SJCRH30 (cell line): ENCODE measurements around the gene TBC1D24. TPM values are rescaled to one million over a fixed set of nuclear protein-coding genes. Genes with fewer than 3 reads are reported as not detected.
"Not testable (repeated sequence)": the region's sequence is repeated elsewhere in the genome, so short reads cannot be mapped to it uniquely, and the experiment has no call there.

Source experiments
- DNase-seq, 2 experiments: peaks; one replicate each; pipeline ENCODE4 v3.0.0-alpha.2; 2015 to 2020
- H3K27ac ChIP-seq: fragments of 250-450 bp; sonication (Bioruptor Pico); 2 replicates; pipeline ENCODE4 v1.5.1; 2020; ENCODE audit warnings: mild to moderate bottlenecking, moderate library complexity
- H3K27me3 ChIP-seq: fragments of 250-450 bp; sonication (Bioruptor Pico); 2 replicates; pipeline ENCODE4 v1.5.1; 2020; ENCODE audit warnings: mild to moderate bottlenecking, moderate library complexity
- H3K36me3 ChIP-seq: fragments of 250-450 bp; sonication (Bioruptor Pico); 2 replicates; pipeline ENCODE4 v1.5.1; 2020; ENCODE audit warnings: mild to moderate bottlenecking, moderate library complexity
- H3K4me1 ChIP-seq: fragments of 250-450 bp; sonication (Bioruptor Pico); 2 replicates; pipeline ENCODE4 v1.5.1; 2020; ENCODE audit warnings: mild to moderate bottlenecking, moderate library complexity
- H3K4me3 ChIP-seq: fragments of 250-450 bp; sonication (Bioruptor Pico); 2 replicates; pipeline ENCODE4 v1.5.1; 2020; ENCODE audit warnings: mild to moderate bottlenecking, moderate library complexity
- H3K9me3 ChIP-seq: fragments of 250-450 bp; sonication (Bioruptor Pico); replicated peaks from 2 replicates; pipeline ENCODE4 v1.5.1; 2020; ENCODE audit warnings: mild to moderate bottlenecking, moderate library complexity
- total RNA-seq: library from RNA; depleted of rRNA; stranded (reverse); fragments of >200 nt; shearing (Covaris generic); gene quantifications from 2 replicates; pipeline ENCODE4 v1.2.3, GENCODE V29; 2014

Gene TBC1D24
- total RNA-seq, 1 experiment from 2014 or later: 21.8 TPM

DNA sequence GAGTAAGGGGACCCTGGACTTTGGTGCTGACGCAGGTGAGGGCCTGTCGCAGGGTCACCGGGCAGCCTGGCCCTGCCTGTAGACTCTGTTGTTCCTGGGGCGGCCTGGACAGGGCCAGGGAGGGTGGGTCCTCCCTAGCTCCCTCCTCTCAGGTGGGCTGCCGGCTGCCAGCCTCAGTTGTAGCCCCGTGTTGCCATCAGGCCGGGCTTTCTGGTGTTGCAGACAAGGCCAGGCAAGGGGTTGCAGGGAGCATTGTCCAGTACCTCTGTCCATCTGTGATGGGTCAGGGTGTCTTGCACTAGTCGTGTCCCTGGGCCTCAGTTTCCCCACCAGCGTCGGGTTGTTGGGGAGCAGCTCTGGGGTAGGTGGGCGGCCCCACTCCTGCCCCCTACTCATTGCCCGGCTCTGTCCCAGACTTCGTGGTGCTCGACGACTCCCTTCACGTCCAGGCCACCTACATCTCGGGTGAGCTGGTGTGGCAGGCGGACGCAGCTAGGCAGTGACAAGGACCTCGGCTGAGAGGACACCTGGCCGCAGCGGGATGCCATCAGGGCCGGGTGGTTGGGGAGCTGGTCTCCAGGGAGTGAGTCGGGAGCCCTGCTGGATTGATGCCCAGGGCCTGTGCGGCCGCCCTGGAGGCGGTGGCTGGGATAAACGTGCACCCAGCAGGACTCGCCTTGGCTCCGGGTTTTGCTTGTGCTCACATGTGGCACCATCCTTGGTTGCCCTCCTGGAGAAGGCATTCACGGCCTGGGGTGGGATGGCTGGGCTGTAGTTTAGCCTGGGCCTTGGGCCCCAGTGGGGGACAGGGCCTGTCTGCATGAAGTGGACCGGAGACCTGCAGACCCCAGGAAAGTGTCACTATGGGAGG is 54.4 kb downstream of the TBC1D24 start:
- H3K4me1 ChIP-seq: peaks cover 4% of the 10 kb centered on the region; the same call in 1 of the 2 replicates
- H3K27me3 ChIP-seq: no peaks in the 10 kb centered on the region
- no peak overlapping the region for H3K27ac ChIP-seq
- DNase-seq: no peak
- no peaks in the 10 kb centered on the region for H3K9me3 ChIP-seq
- H3K36me3 ChIP-seq: no peaks in the 10 kb centered on the region
- H3K4me3 ChIP-seq: no peak overlapping the region

DNA sequence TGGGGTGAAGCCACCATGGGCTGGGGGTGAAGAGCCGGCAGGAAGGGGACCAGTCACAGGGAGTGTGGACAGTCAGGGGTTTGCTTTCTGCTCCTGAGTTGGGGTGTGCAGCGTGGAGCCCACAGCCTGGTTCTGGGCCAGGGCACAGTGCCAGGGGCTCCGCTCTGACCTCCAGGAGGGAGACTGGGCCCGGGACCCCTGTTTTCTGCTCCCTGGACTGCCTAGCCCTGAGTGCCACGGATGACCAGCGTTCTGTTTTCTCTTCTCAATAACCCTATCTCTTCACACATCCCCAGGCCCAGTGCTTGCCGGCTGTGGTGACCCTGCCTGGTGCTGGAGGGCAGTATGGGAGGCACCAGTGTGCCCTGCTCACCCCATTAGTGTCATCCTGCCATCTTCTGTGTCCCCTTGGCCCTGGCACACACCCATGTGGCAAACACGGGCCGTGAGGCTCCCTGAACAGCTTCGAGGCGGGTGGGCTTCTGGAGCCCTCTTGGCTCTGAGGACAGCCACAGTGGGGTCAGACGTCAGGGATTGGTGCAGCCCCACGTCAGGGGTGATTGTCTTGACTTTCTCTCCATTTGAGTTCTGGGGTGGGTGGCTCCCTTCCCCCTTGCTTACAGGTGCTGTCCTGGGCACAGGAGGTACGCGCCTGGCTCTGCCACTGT is 55.2 kb downstream of the TBC1D24 start:
- no peak overlapping the region for H3K27ac ChIP-seq
- no peaks in the 10 kb centered on the region for H3K27me3 ChIP-seq
- peaks cover 4% of the 10 kb centered on the region; the same call in 1 of the 2 replicates for H3K4me1 ChIP-seq
- no peak for DNase-seq
- H3K9me3 ChIP-seq: no peaks in the 10 kb centered on the region
- H3K4me3 ChIP-seq: no peak overlapping the region
- no peaks in the 10 kb centered on the region for H3K36me3 ChIP-seq

DNA sequence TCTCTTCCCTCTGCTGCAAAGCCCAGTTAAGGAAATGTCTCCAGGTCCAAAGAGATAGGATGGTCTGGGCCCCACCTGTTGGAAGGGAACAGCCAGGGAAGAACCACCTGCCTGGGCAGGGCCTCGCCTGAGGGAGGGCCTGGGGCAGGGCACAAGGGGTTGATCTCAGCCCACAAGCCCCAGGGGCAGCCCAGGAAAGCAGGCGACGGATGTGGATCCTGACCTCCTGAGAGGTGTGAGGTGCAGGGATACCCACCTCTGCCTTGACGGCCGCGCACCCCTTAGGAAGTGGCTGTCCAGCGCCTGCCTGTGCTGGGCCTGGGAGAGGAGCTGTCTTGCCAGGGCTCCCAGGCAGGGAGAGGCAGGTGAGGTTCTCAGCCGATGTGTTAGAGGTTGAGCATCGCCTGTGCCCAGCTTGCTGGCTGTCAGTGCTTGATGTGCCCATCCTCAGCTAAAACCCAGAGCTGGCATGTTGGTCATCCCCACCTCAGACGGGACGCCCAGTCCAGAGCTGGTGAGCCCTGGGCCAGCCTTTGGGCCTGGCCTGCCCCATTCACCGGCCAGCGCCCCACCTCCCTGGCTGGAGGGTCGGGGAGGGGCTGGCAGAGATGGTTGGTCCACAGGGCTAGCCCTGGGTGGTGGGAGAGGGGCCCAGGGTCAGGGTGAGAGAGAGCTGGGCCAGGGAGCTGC is 55.8 kb downstream of the TBC1D24 start:
- no peaks in the 10 kb centered on the region for H3K27me3 ChIP-seq
- H3K4me1 ChIP-seq: peaks cover 10% of the 10 kb centered on the region; the same call in 1 of the 2 replicates
- H3K36me3 ChIP-seq: no peaks in the 10 kb centered on the region
- no peak overlapping the region for H3K27ac ChIP-seq
- no peak overlapping the region for H3K4me3 ChIP-seq
- no peaks in the 10 kb centered on the region for H3K9me3 ChIP-seq
- DNase-seq: no peak

DNA sequence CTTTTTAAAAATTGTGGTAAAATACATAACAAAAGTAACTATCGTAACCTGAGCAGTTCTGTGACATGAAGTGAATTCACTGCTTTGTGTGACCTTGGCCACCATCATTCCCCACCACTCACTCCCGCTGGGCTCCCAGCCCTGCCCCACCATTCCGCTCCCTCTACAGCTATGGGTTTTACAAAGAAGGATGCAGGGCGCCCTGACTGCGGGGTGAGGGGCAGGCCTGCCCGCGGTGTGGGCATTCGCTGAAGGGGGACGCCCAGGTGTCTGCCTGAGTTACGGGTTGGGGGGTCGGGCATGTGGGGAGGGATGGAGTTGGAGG is 56.4 kb downstream of the TBC1D24 start, which contains the start of gene CEMP1:
CEMP1 (minus strand) TSS at position 38 of the 325 bp plus-strand sequence. CDS start 335 bp downstream, outside the sequence.
- DNase-seq: no peak
- Histone ChIP-seq H3K27me3 (no peaks in the 10 kb centered on the region), H3K4me3 (peak within 1 kb of the TSS; percentile 61), H3K36me3 (no peaks in the 10 kb centered on the region), H3K27ac (no peak within 1 kb of the TSS; the same call in 1 of the 2 replicates), H3K9me3 (no peaks in the 10 kb centered on the region), H3K4me1 (peaks cover 10% of the 10 kb centered on the region; the same call in 1 of the 2 replicates)

DNA sequence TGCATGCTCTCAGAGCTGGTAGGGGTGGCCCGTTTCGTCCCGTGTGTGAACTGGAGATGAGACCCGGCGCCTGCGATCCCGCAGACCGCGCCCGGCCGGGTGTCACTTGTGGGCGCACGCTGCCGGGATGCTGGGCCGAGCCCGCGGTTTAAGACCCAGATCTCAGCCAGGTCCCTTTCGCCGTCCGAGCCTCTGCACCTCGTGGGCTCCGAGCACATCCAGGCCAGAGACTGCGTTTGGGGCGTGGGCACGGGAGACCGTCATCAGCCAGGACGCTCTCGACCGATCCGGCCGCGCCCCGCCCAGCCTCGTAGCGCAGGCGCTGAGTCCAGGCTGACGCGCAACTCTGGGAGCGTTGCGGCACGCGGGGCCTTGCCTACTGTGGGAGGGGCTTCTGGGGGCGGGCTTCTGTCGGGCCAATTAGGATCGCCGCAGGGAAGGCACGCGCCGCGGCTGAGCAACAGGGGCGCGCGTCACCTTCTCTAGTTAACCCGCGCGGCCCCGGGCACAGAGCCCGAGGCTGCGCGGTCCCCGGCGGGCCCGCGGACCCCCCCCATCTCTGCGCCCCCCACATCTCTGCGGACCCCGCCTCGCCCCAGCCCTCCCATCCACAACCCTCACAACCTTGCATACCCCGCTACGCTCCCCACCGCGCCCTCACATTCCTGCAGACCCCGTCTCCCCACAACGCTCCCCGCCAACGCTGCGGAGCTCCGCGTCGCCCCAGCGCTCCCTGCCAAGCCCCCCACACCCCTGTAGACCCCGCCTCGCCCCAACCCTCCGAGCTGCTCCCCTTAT is 57.0 kb downstream of the TBC1D24 start:
- Histone ChIP-seq H3K27ac (no peak overlapping the region; the same call in 1 of the 2 replicates), H3K4me1 (peaks cover 10% of the 10 kb centered on the region; the same call in 1 of the 2 replicates), H3K9me3 (no peaks in the 10 kb centered on the region), H3K4me3 (peak overlapping the region; percentile 61), H3K27me3 (no peaks in the 10 kb centered on the region), H3K36me3 (no peaks in the 10 kb centered on the region)
- peak; percentile 95 to 96 for DNase-seq

DNA sequence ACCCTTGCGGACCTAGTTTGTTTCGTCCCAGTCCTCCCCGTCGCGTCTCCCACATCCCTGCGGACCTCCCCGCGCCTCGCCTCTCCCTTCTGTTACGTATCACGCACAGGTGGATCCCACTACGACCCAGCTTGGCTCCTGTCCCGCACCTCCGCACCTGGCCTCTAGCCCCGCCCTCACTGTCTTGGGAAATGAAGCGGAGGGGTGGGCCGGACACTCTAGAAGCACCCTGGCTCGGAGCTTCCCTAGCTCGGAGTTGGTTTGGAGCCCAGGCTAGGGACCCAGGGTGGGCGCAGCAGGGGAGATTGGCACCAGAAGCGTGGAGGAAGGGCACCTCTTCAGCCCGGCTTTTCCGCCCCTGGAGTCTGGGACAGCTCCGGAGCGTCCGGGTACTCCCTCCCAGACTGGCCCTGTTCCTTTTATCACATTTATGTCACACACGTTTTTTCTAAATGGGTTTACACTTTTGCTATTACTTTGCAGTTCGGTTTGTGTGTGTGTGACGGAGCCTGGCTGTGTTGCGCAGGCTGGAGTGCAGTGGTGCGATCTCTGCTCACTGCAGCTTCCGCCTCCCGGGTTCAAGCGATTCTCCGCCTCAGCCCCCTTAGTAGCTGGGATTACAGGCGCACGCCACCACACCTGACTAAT is 57.7 kb downstream of the TBC1D24 start:
- Histone ChIP-seq H3K36me3 (no peaks in the 10 kb centered on the region), H3K4me1 (peaks cover 10% of the 10 kb centered on the region; the same call in 1 of the 2 replicates), H3K4me3 (peak overlapping the region; percentile 61), H3K9me3 (no peaks in the 10 kb centered on the region), H3K27me3 (no peaks in the 10 kb centered on the region), H3K27ac (no peak overlapping the region)
- DNase-seq: peak in 1 of 2 experiments; percentile 44

DNA sequence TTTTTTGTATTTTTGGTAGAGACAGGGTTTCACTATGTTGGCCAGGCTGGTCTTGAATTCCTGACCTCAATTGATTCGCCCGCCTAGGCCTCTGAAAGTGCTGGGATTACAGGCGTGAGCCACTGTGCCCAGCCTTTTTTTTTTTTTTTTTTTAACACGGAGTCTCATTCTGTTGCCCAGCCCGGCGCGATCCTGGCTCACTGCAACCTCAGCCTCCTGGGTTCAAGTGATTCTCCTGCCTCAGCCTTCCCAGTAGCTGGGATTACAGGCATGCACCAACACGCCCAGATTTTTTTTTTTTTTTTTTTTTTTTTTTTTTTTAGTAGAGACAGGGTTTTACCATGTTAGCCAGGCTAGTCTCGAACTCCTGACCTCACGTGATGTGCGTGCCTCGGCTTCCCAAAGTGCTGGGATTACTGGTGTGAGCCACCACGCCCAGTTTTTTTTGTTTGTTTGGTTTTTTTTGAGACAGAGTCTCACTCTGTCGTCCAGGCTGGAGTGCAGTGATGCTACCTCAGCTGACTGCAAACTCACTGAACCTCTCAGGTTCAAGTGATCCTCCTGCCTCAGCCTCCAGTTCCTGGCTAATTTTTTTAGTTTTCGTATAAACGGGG is 58.3 kb downstream of the TBC1D24 start:
- not testable (repeated sequence) for DNase-seq, H3K27ac ChIP-seq, H3K9me3 ChIP-seq, H3K27me3 ChIP-seq, H3K36me3 ChIP-seq
- H3K4me1 ChIP-seq: peaks cover 10% of the 10 kb centered on the region; the same call in 1 of the 2 replicates
- peak overlapping the region; percentile 61 for H3K4me3 ChIP-seq

DNA sequence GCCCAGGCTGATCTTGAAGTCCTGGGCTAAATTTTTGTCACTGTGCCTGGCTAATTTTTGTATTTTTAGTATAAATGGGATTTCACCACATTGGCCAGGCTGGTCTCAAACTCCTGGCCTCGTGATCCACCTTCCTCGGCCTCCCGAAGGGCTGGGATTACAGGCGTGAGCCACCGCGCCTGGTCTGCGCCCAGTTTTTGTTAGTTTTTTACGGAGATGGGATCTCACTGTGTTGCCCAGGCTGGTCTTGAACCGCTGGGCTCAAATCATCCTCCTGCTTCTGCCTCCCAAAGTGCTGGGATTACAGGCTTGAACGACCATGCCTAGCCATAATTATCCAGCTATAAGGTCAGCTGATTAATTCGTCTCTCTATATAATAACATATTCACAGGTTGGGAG is 59.0 kb downstream of the TBC1D24 start:
- no peaks in the 10 kb centered on the region for H3K27me3 ChIP-seq
- no peaks in the 10 kb centered on the region for H3K9me3 ChIP-seq
- H3K4me1 ChIP-seq: peaks cover 10% of the 10 kb centered on the region; the same call in 1 of the 2 replicates
- H3K4me3 ChIP-seq: no peak overlapping the region
- H3K27ac ChIP-seq: no peak overlapping the region
- peak in 1 of 2 experiments; percentile 1 for DNase-seq
- H3K36me3 ChIP-seq: no peaks in the 10 kb centered on the region

DNA sequence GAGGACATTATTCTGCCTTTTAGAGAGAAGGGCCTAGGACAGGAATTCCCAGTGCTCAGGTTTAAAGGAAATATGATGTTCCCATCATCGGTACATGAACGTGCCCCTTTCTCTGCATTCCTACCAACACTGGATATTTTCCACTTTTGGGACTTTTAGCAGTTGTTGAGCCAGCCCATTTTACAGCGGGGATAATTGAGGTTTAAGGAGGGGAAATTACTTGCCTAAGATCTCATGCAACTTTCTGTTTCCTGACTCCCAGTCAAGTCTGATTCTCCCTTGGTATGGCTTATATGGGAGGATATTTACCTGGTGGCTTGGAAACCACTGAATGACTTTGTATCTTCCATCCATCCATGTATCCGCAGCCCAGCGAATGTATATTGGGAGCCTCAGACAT is 59.4 kb downstream of the TBC1D24 start:
- not testable (repeated sequence) for H3K4me3 ChIP-seq, DNase-seq, H3K27ac ChIP-seq, H3K9me3 ChIP-seq, H3K27me3 ChIP-seq, H3K36me3 ChIP-seq
- H3K4me1 ChIP-seq: peaks cover 10% of the 10 kb centered on the region; the same call in 1 of the 2 replicates

DNA sequence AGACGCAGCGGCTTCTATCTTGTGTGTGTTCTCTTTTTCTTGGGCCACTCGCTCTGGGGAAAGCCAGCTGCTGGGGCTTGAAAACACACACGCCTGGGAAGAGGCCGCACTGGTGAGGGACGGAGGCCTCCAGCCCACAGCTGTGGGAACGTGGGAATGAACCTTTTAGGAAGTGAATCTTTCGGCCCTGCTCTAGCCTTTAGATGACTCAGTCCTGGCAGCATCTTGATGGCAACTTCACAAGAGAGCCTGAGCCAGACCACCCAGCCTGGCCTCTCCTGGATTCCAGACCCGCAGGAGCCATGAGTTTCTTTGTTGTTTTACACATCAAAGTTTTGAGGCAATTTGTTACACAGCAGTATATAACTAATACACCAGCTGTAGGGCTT is 60.7 kb downstream of the TBC1D24 start:
- Histone ChIP-seq H3K4me1 (peaks cover 10% of the 10 kb centered on the region; the same call in 1 of the 2 replicates), H3K4me3 (no peak overlapping the region), H3K36me3 (no peaks in the 10 kb centered on the region), H3K9me3 (no peaks in the 10 kb centered on the region), H3K27me3 (no peaks in the 10 kb centered on the region), H3K27ac (no peak overlapping the region)
- peak; percentile 63 to 70 for DNase-seq

DNA sequence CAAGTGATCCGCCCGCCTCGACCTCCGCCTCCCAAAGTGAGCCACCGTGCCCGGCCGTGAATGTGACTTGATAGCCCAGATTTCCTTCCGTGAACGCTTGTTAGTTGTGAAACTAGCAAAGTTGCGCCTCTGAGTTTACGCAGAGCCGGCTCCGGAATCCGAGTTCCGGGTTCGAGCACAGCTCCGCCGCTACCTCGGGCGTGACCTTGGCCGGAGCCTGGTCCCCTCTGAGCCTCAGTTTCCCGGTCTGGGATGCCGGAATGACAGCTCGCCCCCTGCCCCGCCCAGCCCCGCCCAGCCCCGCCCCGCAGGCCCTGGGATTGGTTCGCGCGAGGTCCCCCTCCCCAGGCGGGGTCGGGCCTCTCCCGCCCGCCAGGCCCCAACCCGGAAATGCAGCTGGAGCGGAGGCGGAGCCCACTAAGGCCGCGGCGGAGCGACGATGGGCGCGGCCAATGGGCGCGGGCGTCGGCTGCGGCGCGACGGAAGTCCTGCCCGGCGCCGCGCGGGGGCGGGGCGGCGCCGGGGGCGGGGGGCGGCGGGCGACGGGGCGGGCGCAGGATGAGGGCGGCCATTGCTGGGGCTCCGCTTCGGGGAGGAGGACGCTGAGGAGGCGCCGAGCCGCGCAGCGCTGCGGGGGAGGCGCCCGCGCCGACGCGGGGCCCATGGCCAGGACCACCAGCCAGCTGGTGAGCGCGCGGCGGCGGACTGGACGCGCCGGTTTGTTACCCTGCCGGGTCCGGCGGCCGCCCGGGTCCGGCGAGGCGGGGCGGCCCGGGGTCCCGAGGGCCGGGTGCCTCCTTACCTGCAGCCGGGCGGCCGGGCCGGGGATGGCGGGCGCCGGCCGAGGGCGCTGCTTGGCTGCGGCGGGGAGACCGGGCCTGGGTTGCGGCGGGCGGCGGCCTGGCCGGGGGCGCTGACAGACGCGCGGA is 62.8 kb downstream of the TBC1D24 start, which contains the start of gene PDPK1:
PDPK1 (plus strand) TSS at position 571 of the 929 bp plus-strand sequence; CDS start at position 663, 92 bp downstream.
- peak; percentile 90 to 93 for DNase-seq
- Histone ChIP-seq H3K9me3 (no peaks in the 10 kb centered on the region), H3K4me1 (peaks cover 7% of the 10 kb centered on the region; the same call in 1 of the 2 replicates), H3K4me3 (peak within 1 kb of the TSS; percentile 68), H3K27ac (no peak within 1 kb of the TSS; the same call in 1 of the 2 replicates), H3K27me3 (no peaks in the 10 kb centered on the region), H3K36me3 (no peaks in the 10 kb centered on the region)

DNA sequence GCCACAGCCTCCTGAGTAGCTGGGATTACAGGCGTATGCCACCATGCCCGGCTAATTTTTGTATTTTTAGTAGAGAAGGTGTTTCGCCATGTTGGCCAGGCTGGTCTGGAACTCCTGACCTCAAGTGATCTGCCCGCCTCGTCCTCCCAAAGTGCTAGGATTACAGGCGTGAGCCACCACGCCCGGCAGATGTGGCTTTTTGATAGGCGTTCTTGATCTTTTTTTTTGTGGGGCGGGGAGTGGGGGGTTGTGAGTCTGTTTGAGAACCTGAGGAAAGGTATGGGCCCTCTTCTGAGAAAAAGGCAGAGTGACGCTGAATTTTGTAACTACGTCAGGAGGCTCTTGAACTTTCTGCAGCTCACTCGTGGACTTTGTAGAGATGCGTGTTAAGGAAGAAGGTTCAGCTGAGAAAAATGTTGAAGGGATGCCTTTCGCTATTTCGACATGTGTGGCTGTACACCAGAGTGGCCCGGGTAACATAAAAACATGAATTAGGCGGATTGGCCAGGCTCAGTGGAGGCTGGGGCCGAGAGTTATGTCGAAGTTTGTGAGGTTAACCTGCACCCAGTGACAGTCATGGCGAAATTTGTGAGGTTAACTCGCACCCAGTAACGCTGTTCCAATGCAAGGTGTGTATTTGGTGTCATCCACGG is 64.4 kb downstream of the TBC1D24 start:
- DNase-seq, H3K27ac ChIP-seq: not testable (repeated sequence)

More for the DNA sequence above, 64.4 kb downstream of the TBC1D24 start:
- H3K36me3 ChIP-seq, H3K4me1 ChIP-seq, H3K27me3 ChIP-seq, H3K9me3 ChIP-seq, H3K4me3 ChIP-seq: not testable (repeated sequence)
